ENCODE data around the gene STAG1.
"Not testable (repeated sequence)": the region's sequence is repeated elsewhere in the genome, so short reads cannot be mapped to it uniquely, and the experiment has no call there.

STAG1 gene

DNA sequence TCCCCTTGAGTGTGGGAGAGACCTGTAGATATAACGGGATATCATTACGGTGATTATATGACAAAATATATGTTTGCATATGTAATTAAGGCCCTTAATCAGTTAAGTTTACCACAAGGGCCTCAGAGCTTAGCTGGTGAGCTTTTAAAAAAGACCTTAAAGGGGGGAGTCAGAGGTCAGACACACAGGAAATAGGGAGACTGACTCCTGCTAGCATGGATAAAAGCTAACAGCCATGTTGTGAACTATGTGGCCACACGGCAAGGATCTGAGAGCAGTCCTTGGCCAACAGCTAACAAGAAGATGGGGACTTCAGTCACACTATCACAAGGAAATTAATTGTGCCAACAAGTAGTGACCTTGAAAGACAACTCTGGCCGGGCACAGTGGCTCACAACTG lies 3.1 kb downstream of the STAG1 start:
- H3K4me3 ChIP-seq (ENCODE audit: low read depth, low read length), result no peak overlapping the region

DNA sequence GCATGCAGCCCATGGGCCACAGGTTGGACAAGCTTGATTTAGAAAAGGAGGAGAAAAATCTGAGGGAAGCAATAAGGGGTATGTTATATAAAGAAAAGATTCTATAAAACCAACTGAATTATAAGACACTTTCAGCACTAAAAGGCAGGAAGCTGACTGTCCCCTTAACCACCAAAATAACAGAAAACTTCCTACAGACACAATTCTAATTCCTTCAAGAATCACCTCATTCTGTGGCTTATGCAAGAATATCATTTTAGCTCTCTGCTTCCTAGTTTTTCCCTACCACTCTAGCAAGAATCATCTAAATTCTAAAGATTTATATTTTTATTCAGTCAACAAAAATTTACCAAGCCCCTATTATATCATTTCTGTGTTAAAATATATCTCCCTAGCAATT lies 6.3 kb downstream of the STAG1 start:
- no peak overlapping the region for H3K4me3 ChIP-seq (ENCODE audit: low read depth, low read length)

DNA sequence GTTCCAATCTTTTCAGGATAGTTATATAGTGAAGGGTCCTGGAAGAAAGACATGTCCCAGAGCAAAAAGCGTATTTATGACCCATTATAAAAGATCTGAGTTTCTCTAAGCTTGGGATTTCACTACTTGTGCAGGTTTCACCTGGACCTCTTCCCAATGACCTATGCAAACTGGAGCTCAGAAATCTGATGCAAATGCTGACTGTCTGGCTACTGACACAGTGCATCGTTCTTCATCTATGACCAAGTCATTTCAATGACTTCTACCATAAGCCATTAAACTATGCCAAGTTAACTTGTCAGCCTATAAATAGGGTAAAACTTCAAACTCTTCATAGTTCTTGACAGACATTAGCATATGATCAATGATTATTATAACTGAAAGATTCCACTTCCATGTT lies 11.1 kb downstream of the STAG1 start:
- H3K4me3 ChIP-seq (ENCODE audit: low read depth, low read length), result no peak overlapping the region

DNA sequence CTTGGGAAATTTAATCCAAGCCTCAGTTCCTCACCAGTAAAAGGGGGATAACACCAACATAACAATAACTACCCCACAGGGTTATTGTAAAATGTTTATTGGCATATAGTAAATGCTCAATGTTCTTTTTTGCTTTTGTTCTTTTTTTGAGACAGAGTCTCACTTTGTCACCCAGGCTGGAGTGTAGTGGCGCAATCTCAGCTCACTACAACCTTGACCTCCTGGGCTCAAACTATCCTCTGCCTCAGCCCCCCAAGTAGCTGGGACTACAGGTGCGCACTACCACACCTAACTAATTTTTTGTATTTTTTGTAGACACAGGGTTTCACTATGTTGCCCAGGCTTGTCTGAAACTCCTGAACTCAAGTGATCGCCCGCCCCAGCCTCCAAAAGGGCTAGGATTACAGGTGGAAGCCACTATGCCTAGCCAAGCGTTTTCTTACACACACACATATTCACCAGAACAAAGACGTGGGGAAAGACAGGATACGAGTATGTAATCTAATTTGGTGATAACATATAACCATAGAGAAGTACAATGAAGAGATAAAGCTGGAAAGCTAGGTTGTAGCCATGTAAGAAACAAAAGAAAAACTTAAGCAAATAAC lies 11.7 kb downstream of the STAG1 start:
- H3K4me3 ChIP-seq (ENCODE audit: low read depth, low read length), result no peak overlapping the region

DNA sequence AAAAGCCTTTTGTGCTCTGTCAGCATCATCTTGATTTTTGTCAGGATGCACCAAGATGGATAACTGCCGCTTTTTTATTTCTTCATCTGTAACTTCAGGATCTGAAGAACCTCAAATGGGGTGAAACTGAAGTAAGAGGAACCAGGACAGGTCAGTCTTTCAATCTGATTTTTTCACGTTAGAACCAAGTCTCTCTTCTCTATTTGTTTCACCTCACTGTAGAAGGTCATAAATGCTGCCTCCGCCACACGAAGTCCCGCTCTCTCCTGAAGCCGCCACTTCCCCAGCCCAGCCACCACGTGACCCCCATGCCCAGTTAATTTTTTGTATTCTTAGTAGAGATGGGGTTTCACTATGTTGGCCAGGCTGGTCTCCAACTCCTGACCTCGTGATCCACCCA lies 15.2 kb downstream of the STAG1 start:
- not testable (repeated sequence) for H3K4me3 ChIP-seq (ENCODE audit: low read depth, low read length)

DNA sequence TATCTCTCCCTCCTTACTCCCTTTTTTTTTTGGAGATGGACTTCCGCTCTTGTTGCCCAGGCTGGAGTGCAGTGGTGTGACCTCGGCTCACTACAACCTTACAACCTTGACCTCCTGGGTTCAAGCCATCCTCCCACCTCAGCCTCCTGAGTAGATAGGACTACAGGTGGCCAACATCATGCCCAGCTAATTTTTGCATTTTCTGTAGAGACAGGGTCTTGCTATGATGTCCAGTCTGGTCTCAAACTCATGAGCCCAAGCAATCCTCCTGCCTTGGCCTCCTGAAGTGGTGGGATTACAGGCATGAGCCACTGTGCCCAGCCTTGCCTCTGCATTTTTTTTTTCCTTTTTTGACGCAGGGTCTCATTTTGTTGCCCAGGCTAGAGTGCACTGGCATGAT lies 17.1 kb downstream of the STAG1 start:
- H3K4me3 ChIP-seq (ENCODE audit: low read depth, low read length), result no peak overlapping the region

DNA sequence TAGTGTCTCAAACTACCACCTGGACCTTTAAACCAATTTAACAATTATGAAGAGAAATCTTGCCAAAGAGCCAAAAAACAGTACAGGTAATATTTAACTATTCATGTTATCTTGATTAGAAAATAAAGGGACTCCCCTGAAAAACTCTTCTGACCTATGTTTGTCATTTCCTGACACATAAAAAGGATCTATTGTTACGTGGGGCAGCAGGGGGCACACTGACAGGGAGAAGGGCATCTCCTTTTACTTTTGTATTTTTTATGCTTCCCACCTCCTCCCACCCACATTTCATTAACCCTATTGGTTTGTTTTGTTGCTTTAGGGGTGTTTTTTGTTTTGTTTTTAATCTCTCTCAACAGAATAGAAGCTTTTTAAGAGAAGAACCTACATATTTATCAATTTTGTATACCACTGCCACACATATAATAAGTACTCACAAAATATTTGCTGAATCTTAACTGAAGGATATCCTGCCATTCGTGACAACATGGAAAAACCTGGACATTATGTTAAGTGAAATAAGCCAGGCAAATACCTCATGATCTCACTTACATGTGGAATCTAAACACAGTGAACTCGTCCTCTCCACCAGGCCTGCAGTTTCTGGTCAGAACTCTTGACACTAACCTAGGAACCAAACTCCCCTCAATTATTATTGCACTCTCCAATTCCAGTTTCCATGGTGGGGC lies 17.7 kb downstream of the STAG1 start:
- H3K4me3 ChIP-seq (ENCODE audit: low read depth, low read length), result no peak overlapping the region

DNA sequence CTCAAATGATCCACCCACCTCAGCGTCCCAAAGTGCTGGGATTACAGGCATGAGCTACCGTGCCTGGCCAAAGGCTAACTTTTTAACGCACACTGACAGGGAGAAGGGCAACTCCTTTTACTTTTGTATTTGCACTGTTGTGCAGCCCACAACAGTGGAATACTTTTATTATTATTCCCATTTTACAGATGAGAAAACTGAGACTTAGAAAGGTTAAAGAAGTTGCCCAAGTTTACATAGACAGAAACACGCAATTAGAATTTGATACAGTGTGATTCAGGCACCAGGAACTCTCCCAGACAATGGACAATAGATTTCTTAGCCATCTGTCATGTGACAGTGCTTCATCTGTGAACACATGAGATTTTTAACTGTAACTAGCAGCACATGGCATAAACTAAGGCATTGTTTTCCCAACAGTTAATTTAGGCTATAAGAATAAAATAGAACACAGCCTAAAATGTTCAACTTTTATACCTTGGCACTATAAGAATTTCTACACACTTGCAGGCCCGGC lies 18.8 kb downstream of the STAG1 start:
- H3K4me3 ChIP-seq (ENCODE audit: low read depth, low read length), result no peak overlapping the region

DNA sequence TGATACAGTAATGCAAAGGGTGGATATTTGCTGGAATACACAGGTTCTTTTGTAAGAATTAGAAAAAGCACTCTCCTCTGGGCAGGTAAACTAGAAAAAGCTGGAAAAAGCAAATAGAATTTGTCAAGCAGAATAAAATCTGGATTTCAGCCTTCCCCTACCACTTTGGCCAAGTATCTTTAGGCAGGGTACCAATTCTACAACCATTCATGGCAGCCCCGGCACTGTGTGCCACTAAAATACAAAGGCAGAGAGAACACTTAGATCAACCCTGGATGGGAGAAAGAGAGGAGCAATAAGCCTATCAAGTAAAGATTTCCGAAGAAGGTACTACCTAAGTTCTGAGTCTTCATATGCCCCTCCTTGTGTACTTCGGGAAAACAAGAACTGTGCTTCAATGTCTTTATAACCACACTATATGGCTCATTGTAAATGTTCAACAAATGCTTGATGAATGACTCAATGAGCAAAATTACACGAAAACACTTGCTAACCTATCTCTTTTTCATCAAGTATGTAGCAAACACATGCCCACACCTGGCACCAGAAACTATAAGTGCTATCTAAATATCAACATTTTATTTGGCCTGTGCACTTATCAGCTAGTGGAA lies 20.8 kb downstream of the STAG1 start:
- no peak overlapping the region for H3K4me3 ChIP-seq (ENCODE audit: low read depth, low read length)

DNA sequence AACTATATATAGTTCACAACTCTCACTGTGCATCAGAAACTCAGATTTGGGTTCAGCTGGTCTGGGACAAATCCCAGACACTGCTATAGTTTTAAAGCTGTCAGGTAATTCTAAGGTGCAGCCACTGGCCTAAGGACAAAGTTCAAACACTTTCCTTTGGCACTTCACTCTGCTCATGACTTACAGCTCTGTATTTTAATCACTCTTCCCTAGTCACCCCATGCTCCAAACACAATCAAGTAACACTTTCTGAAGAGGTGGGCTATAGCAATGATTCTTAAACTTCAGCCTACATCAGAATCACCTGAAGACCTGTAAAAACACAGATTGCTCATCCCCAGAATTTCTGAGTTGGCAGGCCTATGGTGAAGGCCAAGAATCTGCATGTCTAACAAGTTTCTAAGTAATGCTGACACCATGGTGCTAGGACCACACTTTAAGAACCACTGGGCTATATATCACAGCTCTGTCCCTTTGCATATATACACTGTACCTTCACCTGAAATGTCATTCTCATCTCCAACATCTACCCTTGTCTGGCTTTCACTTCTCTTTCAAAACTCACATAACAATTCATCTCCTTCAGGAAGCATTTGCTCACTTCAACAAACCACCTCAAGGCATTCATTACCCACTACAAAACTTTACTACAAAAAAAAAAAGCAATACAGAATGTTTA lies 21.4 kb downstream of the STAG1 start:
- no peak overlapping the region for H3K4me3 ChIP-seq (ENCODE audit: low read depth, low read length)

DNA sequence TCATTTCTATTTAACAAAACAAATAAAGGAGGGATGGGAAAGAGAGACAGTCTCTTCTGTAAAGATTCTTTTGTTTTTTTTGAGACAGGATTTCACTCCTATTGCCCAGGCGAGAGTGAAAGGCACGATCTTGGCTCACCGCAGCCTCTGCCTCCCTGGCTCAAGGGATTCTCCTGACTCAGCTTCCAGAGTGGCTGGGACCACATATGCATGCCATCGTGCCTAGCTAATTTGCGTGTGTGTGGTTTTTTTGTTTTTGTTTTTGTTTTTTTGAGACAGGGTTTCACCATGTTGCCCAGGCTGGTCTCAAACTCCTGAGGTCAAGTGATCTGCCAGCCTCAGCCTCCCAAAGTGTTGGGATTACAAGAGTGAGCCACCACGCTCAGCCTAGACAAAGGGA lies 23.3 kb downstream of the STAG1 start:
- no peak overlapping the region for H3K4me3 ChIP-seq (ENCODE audit: low read depth, low read length)

DNA sequence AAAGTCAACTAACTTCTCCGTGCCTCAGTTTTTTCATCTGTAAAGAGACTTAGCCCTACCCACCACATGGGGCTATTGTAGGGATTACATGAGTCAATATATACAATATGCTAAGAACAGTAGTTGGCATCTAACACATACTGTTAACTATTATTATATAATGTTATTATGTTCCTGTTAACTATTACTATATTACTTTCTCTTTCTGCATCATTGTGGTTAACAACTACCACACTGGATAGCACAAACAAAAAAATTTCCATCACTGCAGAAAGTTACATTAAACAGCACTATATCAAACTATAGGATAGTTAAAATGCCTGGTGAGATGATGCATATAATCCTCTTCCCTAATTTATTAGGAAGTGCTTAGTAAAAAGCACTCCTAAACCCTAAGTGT lies 23.7 kb downstream of the STAG1 start:
- H3K4me3 ChIP-seq (ENCODE audit: low read depth, low read length), result no peak overlapping the region

DNA sequence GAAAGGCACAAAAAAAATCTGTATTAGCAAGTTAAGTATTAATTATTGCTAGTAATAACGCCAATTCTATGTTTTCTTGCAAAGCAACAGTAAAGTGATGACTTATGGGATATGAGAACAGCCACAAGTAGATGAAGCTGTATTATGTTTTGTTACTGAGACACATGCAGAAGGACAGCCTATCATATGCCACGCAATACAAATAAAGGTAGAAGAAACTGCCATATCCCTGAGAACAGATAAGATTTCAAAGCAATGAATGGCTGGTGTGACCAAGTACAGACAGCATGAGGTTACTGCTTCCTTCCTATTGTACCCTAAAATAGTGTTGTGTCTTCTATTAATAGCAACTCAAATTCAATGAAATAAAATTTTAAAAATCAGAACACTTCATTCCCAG lies 26.7 kb downstream of the STAG1 start:
- no peak overlapping the region for H3K4me3 ChIP-seq (ENCODE audit: low read depth, low read length)

DNA sequence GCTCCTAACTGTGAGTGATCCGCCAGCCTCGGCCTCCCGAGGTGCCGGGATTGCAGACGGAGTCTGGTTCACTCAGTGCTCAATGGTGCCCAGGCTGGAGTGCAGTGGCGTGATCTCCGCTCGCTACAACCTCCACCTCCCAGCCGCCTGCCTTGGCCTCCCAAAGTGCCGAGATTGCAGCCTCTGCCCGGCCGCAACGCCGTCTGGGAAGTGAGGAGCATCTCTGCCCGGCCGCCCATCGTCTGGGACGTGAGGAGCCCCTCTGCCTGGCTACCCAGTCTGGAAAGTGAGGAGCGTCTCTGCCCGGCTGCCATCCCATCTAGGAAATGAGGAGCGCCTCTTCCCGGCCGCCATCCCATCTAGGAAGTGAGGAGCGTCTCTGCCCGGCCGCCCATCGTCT lies 29.3 kb downstream of the STAG1 start:
- not testable (repeated sequence) for H3K4me3 ChIP-seq (ENCODE audit: low read depth, low read length)

DNA sequence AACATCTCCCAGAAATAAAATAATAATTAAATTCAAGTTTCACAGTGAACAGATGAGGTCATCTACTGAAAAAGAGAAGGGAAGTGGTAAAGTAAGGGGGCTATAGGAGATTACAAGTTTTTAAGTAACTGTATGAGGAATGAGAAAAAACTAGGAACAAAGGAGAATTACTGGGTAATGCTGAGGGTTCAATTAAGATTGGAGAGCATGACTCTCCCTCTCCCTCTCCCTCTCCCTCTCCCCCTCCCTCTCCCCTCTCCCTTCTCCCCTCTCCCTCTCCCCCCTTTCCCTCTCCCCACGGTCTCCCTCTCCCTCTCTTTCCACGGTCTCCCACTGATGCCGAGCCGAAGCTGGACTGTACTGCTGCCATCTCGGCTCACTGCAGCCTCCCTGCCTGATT lies 29.8 kb downstream of the STAG1 start:
- H3K4me3 ChIP-seq (ENCODE audit: low read depth, low read length), result not testable (repeated sequence)

DNA sequence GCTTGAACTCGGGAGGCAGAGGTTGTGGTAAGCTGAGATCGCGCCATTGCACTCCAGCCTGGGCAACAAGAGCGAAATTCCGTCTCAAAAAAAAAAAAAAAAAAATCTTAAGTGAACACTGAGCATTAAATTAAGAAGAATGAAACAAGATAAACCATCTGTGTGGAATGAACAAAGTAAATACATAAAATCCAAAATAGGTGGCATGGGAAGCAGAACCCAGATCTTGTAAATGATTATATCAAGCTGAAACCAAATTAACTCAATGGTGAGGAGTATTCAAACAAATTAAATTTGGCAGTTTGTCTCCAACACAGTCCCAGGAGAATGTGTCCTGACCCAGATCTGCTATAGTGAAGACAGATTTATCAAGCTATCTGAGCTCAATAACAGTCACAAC lies 32.1 kb downstream of the STAG1 start:
- H3K4me3 ChIP-seq (ENCODE audit: low read depth, low read length), result no peak overlapping the region

DNA sequence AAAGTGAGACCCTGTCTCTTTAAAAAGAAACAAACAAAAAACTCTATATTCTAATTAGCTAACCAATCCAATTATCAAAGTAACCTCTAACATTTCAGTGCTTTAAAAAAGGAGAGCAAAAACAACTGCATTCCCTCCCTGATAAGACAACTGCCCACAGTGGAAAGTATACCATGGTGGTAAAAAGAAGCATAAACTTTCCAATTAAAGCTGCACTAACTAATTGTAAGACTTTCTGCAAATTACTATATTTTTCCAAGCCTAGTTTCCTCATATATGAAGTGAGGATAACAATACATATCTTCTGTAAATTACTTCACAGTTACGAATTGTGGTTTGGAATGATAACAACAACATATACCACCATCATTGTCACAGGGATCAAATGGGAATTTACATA lies 35.5 kb downstream of the STAG1 start:
- H3K4me3 ChIP-seq (ENCODE audit: low read depth, low read length), result no peak overlapping the region

DNA sequence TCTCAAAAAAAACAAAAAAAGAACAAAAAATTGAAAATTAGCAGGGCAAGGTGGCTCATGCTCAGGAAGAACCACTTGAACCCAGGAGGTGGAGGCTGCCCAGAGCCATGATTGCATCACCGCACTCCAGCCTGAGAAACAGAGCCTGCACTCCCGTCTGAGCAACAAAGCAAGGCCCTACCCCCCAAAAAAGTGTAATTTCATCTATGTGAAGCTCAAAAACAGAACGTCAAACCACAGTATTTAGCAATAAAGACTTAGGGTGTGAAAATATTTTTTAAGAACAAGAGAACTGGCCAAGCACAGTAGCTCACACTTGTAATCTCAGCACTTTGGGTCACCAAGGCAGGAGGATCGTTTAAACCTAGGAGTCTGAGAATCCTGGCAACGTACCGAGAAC lies 38.2 kb downstream of the STAG1 start:
- H3K4me3 ChIP-seq (ENCODE audit: low read depth, low read length), result no peak overlapping the region

DNA sequence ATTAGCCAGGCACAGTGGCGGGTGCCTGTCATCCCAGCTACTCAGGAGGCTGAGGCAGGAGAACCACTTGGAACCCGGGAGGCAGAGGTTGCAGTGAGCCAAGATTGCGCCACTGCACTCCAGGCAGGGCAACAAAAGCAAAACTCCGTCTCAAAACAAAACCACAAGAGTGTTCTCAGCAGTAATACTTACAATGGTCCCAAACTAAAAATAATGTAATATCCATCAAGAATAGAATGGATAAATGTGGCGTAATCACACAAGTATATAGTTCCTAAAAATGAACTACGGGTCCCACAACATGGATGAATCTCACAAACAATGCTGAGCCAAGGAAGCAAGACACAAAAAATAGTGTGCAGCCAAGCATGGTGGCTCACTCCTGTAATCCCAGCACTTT lies 39.2 kb downstream of the STAG1 start:
- H3K4me3 ChIP-seq (ENCODE audit: low read depth, low read length), result no peak overlapping the region

DNA sequence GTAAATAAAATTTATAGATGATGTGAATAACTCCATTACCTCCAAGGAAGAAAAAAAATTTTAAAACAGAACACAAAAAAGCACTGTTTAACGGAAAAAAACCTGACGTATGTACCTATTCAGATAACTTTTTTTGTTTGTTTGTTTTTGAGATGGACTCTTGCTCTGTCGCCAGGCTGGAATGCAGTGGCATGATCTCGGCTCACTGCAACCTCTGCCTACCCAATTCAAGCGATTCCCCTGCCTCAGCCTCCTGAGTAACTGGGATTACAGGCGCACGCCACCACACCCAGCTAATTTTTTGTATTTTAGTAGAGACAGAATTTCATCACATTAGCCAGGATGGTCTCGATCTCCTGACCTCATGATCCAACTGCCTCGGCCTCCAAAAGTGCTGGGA lies 40.3 kb downstream of the STAG1 start:
- H3K4me3 ChIP-seq (ENCODE audit: low read depth, low read length), result not testable (repeated sequence)

DNA sequence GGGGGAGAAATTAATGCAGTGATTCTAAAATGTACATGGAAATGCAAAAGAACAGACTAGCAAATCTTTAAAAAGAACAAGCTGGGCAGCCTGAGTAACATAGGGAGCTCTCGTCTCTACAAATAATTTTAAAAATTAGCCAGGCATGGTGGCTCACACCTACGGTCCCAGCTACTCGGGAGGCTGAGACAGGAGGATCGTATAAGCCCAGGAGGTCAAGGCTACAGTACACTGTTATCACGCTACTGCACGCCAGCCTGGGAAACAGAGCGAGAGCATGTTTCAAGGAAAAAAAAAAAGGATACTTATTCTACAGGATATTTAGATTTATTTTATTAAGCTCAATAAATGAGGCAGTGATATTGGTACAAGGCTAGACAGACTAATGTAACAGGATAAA lies 40.9 kb downstream of the STAG1 start:
- no peak overlapping the region for H3K4me3 ChIP-seq (ENCODE audit: low read depth, low read length)

DNA sequence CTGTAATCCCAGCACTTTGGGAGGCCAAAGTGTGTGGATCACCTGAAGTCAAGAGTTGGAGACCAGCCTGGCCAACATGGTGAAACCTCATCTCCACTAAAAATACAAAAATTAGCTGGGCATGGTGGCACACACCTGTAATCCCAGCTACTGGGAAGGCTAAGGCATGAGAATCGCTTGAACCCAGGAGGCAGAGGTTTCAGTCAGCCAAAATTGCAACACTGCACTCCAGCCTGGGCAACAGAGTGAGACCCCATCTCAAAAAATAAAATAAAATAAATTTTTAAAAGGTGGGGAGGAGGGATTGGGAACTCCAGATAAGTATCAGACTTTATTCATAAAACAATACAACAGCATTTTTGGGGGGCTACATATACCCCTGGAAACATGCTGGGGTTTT lies 42.4 kb downstream of the STAG1 start:
- not testable (repeated sequence) for H3K4me3 ChIP-seq (ENCODE audit: low read depth, low read length)
